WI38 (cell line): Measurements from ENCODE around the gene BBS2.
"Not testable (repeated sequence)": the region's sequence is repeated elsewhere in the genome, so short reads cannot be mapped to it uniquely, and the experiment has no call there.

Experiments used
- H3K4me3 ChIP-seq: 2 replicates; pipeline ENCODE4 v1.5.1; 2011; ENCODE audit warnings: low read depth, mild to moderate bottlenecking, control low read depth, low read length
- TF ChIP-seq, protein P1 (sequence below): IDR thresholded peaks from 2 replicates; pipeline ENCODE4 v1.5.1; 2012; ENCODE audit warnings: low read depth, mild to moderate bottlenecking, control low read depth, low read length

The BBS2 gene

DNA sequence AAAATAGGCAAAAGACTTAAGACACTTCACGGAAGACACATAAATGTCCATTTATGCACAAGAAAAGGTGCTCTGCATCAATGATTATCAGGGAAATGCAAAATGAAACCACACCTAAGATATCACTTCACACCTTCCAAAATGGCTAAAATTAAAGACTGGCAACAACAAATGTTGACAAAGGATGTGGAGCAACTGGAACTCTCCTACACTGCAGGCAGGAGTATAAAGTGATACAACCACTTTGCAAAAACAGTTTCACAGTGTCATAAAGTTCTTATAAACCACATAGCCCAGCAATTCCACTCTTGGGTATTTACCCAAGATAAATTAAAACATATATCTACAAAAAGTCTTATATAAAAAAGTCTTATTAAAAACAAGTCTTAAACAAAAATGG, 7.8 kb downstream of the BBS2 start:
- TF ChIP-seq, protein P1, sequence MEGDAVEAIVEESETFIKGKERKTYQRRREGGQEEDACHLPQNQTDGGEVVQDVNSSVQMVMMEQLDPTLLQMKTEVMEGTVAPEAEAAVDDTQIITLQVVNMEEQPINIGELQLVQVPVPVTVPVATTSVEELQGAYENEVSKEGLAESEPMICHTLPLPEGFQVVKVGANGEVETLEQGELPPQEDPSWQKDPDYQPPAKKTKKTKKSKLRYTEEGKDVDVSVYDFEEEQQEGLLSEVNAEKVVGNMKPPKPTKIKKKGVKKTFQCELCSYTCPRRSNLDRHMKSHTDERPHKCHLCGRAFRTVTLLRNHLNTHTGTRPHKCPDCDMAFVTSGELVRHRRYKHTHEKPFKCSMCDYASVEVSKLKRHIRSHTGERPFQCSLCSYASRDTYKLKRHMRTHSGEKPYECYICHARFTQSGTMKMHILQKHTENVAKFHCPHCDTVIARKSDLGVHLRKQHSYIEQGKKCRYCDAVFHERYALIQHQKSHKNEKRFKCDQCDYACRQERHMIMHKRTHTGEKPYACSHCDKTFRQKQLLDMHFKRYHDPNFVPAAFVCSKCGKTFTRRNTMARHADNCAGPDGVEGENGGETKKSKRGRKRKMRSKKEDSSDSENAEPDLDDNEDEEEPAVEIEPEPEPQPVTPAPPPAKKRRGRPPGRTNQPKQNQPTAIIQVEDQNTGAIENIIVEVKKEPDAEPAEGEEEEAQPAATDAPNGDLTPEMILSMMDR, result no peak
- no peak overlapping the region for H3K4me3 ChIP-seq

DNA sequence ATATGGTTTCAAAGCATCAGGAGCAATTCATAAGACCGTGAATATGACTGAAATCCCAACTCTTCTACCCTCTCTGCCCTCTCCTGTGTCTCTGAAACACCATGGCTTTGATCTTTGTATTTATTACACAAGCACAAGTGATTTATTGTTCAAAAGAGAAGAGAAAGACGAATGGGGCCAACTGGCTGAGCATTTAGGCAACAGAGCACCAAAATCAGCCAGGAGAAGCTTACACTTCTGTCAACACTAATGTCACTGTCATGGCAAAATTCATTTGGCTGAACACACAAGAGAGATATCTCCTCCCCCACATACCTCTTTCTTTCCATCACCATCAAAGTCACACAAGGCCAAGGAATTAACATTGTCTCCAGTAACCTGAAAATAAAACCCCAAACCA, 9.3 kb downstream of the BBS2 start:
- no peak overlapping the region for H3K4me3 ChIP-seq
- TF ChIP-seq, protein P1, result no peak

DNA sequence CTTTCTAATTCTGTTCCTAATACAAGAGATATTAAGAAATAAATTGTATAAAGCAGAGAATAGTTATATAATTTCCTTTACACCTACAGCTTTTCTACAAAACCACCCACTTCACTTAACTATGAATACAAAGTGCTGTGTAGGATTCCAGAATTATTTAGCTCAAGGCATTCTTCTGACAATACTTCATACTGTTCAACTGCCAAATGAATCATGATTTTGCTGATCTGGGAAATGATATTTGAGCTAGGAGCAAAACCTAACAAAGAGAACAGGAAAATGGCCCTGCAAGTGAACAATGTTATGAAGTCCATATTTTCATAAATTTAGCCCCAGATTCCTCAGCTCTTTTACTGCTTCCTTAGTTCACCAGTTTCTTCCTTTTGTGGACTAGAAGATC, 12.9 kb downstream of the BBS2 start:
- TF ChIP-seq, protein P1, result no peak
- no peak overlapping the region for H3K4me3 ChIP-seq

DNA sequence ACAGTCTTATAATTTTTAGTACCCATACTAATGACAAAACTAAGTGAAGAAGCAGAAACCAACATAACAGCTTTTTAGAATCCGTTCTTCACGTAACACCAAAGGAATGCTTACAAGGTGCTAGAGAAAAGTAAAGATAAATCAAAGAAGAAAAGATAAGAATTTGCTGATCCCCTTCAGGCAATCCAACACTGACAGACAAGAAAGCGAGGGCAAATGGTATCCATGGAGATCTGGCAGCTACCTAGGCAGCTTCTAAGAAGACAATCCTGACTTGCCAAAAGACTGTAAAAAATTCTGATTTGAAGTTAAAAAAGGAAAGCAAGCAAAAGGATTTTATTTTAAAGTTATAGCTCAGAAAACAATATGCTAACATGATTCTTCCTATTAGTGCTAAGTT, 14.6 kb downstream of the BBS2 start:
- no peak overlapping the region for H3K4me3 ChIP-seq
- TF ChIP-seq, protein P1, result no peak

DNA sequence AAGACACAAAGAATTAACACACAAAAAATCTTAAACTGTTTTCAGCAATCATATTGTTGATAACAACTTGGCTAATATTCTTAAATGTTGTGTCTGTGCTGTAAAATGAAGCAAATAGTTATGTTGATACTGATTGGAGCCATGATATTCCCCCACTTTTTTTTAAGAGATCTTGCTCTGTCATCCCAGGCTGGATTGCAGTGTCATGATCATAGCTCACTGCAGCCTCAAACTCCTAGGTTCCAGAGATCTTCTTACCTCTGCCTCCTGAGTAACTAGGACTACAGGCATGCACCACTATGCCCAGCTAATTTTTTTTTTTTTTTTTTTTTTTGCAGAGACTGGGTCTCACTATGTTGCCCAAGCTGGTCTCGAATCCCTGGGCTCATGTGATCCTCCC, 26.0 kb downstream of the BBS2 start:
- H3K4me3 ChIP-seq, result no peak overlapping the region
- TF ChIP-seq, protein P1, result no peak

DNA sequence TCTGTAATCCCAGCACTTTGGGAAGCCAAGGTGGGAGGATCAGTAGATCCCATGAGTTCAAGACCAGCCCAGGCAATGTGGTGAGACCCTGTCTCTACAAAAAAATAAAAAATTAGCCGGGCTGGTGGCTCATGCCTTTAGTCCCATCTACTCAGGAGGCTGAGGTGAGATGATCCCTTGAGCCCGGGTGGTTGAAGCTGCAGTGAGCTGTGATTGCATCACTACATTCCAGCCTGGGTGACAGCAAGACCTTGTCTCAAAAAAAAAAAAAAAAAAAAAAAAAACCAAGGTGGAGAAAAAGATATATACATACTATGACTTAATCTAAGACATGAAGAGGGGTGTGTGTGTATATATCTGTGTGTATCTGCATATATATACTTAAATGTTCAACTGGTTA, 26.7 kb downstream of the BBS2 start:
- TF ChIP-seq, protein P1, result no peak

DNA sequence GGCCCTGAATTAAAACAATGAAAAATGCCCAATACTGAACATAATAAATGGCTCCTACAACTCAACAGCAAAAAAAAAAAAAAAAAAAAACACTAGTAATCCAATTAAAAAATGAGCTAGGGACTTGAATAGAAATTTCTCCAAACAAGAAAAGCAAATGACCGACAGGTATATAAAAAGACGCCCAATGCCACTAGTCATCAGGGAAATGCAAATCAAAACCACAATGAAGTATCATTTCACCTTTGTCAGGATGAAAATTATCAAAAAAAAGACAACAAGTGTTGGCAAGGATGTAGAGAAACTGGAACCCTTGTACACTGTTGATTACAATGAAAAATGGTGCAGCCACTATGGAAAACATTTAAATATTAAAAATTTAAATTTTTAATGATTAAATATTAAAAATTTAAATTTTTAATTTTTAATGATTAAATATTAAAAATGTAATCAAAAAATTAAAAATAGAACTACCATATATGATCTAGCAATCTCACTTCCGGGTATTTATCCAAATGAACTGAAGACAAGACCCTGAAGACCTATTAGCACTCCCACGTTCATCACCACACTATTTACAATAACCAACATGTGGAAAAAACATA, 28.1 kb downstream of the BBS2 start:
- no peak overlapping the region for H3K4me3 ChIP-seq

More for the DNA sequence above, 26.7 kb downstream of the BBS2 start:
- no peak overlapping the region for H3K4me3 ChIP-seq

DNA sequence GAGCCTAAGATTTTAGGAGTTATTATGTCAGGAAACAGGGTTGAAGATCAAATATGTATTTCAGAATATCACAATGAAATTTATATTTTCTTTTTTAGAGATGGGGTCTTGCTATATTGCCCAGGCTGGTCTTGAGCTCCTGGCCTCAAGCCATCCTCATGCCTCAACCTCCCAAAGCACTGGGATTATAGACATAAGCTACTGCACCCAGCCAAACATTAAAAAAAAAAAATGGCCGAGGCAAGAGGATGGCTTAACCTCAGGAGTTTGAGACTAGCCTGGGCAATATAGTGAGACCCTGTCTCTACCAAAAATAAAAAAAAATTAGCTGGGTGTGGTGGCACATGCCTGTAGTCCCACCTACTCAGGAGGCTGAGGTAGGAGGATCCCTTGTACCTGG, 31.0 kb downstream of the BBS2 start:
- not testable (repeated sequence) for H3K4me3 ChIP-seq

More for the DNA sequence above, 28.1 kb downstream of the BBS2 start:
- TF ChIP-seq, protein P1, result no peak
